Glutamatergic neuron (in vitro differentiated cells): ENCODE data around the gene SH2D3C. TPM values are rescaled to one million over a fixed set of nuclear protein-coding genes. Genes with fewer than 3 reads are reported as not detected.

Experiments
- DNase-seq: peaks from one replicate; pipeline ENCODE4 v3.0.0; 2022
- H3K27ac Mint-ChIP-seq: one replicate; pipeline ENCODE4 v1.8.0; 2020; ENCODE audit warnings: mild to moderate bottlenecking, mixed read lengths, inconsistent platforms; ENCODE audit not compliant: unreplicated experiment
- H3K27me3 Mint-ChIP-seq: one replicate; pipeline ENCODE4 v1.8.0; 2020; ENCODE audit warnings: mild to moderate bottlenecking, moderate library complexity, mixed read lengths, inconsistent platforms; ENCODE audit not compliant: unreplicated experiment
- H3K36me3 Mint-ChIP-seq: one replicate; pipeline ENCODE4 v1.8.0; 2020; ENCODE audit warnings: mild to moderate bottlenecking, mixed read lengths, inconsistent platforms; ENCODE audit not compliant: unreplicated experiment
- H3K4me1 Mint-ChIP-seq: one replicate; pipeline ENCODE4 v1.8.0; 2020; ENCODE audit warnings: mild to moderate bottlenecking, low read depth, mixed read lengths, inconsistent platforms; ENCODE audit not compliant: unreplicated experiment
- H3K4me3 Mint-ChIP-seq: one replicate; pipeline ENCODE4 v1.8.0; 2020; ENCODE audit warnings: mild to moderate bottlenecking, mixed read lengths, inconsistent platforms; ENCODE audit not compliant: unreplicated experiment
- H3K9me3 Mint-ChIP-seq: one replicate; pipeline ENCODE4 v1.8.0; 2020; ENCODE audit warnings: mild to moderate bottlenecking, moderate library complexity, mixed read lengths, inconsistent platforms; ENCODE audit not compliant: unreplicated experiment
- total RNA-seq: library from RNA; stranded (reverse); fragmentation: NEBNext Ultra II Directional; extraction: Animal tissue kit (Norgen Biotek cat#: 25700); gene quantifications from one replicate; pipeline ENCODE4 v1.2.1, GENCODE V29; 2021; ENCODE audit not compliant: unreplicated experiment
- TF ChIP-seq, protein P1 (sequence below): fragments of 200-600 bp; sonication (generic); IDR thresholded peaks from one replicate; pipeline ENCODE4 v1.5.0; 2021; ENCODE audit not compliant: partially characterized antibody, unreplicated experiment

Gene SH2D3C
- total RNA-seq, 1 donor from 2014 or later = 71.7 TPM

DNA sequence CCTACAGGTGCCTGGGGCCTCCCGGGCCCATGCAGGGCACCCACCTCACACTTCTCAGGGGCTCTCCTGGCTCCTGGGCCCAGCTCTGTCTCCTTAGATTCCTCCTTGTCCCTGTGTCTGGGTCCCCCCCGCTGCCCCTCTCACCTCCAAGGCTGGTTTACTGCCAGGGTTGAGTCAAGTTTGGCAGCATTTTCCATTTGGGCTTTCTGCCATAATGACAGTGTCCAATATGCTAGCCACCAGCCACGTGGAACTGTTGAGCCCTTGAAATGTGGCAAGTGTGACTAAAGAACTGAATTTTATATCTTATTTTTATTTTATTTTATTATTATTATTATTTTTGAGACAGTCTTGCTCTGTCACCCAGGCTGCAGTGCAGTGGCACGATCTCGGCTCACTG lies 60.7 kb downstream of the SH2D3C start:
- Mint-ChIP-seq H3K9me3 (peaks cover 7% of the 10 kb centered on the region), H3K4me3 (no peak overlapping the region), H3K36me3 (no peaks in the 10 kb centered on the region), H3K27ac (no peak overlapping the region), H3K27me3 (peaks cover 7% of the 10 kb centered on the region), H3K4me1 (peaks cover 2% of the 10 kb centered on the region)
- no peak for DNase-seq
- TF ChIP-seq, protein P1, sequence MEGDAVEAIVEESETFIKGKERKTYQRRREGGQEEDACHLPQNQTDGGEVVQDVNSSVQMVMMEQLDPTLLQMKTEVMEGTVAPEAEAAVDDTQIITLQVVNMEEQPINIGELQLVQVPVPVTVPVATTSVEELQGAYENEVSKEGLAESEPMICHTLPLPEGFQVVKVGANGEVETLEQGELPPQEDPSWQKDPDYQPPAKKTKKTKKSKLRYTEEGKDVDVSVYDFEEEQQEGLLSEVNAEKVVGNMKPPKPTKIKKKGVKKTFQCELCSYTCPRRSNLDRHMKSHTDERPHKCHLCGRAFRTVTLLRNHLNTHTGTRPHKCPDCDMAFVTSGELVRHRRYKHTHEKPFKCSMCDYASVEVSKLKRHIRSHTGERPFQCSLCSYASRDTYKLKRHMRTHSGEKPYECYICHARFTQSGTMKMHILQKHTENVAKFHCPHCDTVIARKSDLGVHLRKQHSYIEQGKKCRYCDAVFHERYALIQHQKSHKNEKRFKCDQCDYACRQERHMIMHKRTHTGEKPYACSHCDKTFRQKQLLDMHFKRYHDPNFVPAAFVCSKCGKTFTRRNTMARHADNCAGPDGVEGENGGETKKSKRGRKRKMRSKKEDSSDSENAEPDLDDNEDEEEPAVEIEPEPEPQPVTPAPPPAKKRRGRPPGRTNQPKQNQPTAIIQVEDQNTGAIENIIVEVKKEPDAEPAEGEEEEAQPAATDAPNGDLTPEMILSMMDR = no peak

DNA sequence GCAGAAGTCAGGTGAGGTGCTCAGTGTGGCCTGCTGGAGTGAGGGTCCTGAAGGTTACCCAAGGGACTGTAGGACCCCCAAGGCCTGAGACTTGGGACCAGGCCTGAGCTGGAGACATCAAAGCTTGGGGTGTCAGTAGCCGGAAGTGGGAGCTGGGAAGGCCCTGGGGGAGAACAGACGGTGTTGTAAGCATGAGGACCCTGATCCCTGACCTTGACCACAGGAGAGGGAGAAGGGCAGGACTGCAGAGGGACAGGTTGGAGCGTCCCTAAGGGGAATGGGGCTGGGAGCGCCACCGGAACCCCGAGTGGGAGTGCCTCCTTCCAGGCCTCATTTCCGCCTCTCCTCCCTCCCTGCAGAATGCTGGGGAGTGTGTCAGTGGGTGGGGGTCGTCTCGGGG lies 62.1 kb downstream of the SH2D3C start:
- Mint-ChIP-seq H3K27ac (no peak overlapping the region), H3K4me3 (peak overlapping the region; percentile 100), H3K4me1 (peaks cover 5% of the 10 kb centered on the region), H3K9me3 (peaks cover 7% of the 10 kb centered on the region), H3K27me3 (peaks cover 7% of the 10 kb centered on the region), H3K36me3 (no peaks in the 10 kb centered on the region)
- TF ChIP-seq, protein P1 = no peak
- no peak for DNase-seq

DNA sequence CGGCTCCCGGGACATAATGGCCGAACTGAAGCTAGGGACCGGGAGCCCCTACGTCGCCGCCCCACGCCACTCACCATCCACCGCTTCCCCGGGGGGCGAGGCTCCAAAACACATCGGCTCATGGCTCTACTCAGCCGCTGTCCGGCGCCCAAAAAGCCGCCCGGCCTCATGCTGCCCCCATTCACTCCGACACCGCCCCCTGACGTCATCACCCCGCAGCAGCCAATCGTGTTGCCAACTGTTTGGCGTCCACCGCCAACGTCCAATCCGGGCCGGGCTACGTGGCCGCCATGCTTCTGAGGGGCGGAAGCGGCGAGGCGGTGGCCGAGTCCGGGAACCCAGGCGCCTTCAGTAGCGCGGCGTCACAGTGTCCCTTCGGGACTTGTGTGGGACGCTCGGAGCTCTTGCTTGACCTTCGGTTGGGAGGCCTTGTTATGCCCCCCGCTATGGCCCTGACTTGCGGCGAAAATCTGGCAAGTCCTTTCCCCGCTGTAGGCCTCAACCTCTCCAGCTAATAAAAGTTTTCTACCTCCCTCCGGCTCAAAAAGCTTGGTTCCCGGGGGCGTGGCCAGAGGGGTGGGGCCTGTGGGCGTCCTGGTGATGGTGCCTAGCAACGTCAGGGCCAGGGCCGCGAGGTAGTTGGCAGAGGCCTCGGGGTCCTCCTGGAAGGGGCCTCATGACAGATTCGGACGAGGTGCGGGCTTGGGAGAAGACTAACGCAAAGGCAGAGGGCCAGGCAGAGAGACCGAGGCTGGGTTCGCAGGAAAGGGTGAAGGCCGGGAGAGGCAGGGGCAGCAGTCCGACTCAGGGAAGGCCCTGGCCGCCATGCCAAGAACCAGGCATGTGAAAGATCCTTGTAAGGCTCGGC lies 62.8 kb downstream of the SH2D3C start, which contains the start of the genes PTRH1 and TTC16:
TSS of gene PTRH1 (minus strand) at position 194 of the 868 bp plus-strand sequence. CDS start at position 170, 24 bp downstream.
TSS of gene TTC16 (plus strand) at position 610 of the 868 bp plus-strand sequence. CDS start at position 677, 67 bp downstream.
- peaks cover 10% of the 10 kb centered on the region for H3K4me1 Mint-ChIP-seq
- no peak within 1 kb of the TSS for H3K27ac Mint-ChIP-seq
- H3K9me3 Mint-ChIP-seq = peaks cover 10% of the 10 kb centered on the region
- peak; percentile 99 for DNase-seq
- no peaks in the 10 kb centered on the region for H3K36me3 Mint-ChIP-seq
- peak within 1 kb of the TSS; percentile 100 for H3K4me3 Mint-ChIP-seq
- TF ChIP-seq, protein P1 = no peak
- peaks cover 8% of the 10 kb centered on the region for H3K27me3 Mint-ChIP-seq

DNA sequence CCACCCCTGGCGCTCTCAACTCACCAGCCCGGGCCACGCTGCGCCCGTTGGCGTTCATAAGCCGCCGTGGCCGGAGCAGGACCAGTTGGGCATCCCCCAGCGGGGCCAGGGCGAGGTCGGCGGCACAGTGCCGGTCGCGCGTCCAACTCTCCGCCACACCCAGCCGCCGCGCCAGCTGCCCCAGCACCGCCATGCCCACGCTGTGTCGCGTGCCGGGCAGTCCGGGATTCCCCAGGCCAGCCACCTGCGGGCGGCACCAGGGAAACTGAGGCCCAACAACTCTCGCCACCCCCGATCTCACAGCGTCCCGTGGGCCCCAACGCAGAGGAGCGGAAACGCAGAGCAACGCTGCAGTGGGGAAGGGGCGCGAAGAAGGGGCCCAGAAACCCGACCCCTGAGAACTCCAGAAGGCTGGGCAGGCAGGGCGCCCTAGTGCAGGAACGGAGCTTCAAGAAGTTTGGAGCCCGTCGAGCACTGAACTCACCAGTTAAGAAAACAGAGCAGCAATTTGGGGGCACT lies 63.5 kb downstream of the SH2D3C start:
- H3K4me1 Mint-ChIP-seq = peaks cover 15% of the 10 kb centered on the region
- H3K4me3 Mint-ChIP-seq = peak overlapping the region; percentile 100
- peaks cover 10% of the 10 kb centered on the region for H3K9me3 Mint-ChIP-seq
- TF ChIP-seq, protein P1 = no peak
- no peaks in the 10 kb centered on the region for H3K36me3 Mint-ChIP-seq
- H3K27ac Mint-ChIP-seq = no peak overlapping the region
- DNase-seq = peak; percentile 54
- H3K27me3 Mint-ChIP-seq = peaks cover 9% of the 10 kb centered on the region
